ENCODE data around the gene SRSF7.

SRSF7 gene

GRCh38 chr2:38700113-38700785 lies 50.9 kb downstream of the SRSF7 start:
- no peak for DNase-seq

DNA sequence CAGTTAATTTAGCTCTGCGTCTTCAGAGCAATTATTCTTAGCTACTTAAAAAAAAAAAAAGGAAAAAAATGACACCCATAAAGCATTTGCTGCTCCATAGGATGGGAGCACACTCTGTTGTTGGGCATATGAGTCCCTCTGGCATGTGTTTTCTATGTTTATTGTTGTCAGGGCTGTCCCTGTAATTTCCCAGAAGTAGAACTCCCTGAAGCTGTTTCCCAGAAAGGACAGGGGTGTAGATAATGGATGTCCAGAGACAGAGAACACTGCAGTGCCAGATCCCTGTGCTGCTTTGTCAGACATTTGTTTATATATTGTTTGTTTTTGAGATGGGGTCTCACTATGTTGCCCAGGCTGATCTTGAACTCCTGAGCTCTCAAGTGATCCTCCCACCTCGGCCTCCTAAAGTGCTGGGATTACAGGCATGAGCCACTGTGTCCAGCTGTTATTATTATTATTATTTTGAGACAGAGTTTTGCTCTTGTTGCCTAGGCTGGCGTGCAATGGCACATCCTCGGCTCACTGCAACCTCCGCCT lies 52.6 kb downstream of the SRSF7 start:
- DNase-seq = no peak

DNA sequence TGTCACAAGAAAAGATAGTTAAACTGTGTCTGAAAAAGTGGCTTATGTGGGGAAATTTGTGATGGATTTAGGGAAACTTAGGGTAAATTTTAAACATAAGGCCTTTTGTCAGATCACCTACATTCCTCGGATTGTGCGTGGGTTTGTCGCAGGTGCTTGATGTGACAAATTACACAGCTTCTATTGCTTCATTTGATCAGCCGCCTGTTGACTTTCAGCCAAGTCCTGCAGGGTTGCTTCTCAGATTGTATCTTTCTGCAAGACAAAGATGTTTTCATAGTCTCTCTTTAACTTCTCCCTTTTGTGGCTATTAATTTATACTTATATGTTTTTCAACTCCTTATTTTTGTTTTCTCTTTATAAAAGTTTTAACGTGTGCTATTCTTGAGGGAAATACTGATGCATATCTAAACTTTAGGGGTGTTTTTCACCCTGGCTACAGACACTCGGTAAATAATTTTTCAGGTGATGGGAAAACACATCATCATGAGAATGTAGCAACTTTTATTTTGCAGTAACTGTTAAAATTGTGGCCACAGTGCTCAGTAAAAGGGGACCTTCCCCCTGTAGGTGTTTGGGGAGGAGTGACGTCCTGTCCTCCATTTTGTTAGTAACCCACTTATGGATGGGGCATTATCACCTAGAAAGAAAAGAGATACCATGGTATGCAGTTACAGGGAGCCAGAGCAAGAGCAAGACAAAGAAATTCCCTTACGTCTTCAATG lies 53.9 kb downstream of the SRSF7 start:
- DNase-seq = peak; percentile 48

All from stimulated activated naive CD4-positive, alpha-beta T cell treated with Interleukin-2 at 50 U/mL for 16 hours (primary cell).